SIG-M5 treated with dmso at 0.1 percent for 504 hours (cell line): Measurements from ENCODE around the gene SMIM35.
"Not testable (repeated sequence)": the region's sequence is repeated elsewhere in the genome, so short reads cannot be mapped to it uniquely, and the experiment has no call there.

ENCODE experiments used
- DNase-seq: peaks from one replicate; lab custom pipeline; 2025; ENCODE audit not compliant: unreplicated experiment; lab: John Stamatoyannopoulos, UW

Gene SMIM35

DNA sequence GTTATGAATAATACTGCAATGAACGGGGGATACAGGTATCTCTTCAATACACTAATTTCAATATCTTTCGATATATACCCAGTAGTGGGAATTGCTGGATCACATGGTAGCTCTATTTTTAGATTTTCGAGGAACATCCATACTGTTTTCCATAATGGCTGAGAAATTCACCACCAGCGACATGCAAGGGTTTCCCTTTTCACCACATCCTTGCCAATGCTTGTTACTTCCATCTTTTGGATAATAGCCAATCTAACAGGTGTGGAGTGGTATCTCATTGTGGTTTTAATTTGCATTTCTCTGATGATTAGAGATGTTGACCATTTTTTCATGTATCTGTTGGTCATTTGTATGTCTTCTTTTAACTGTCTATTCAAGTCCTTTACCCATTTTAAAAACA lies 94.6 kb downstream of the SMIM35 start:
- DNase-seq: no peak

GRCh38 chr11:117989351-117990102 lies 97.2 kb downstream of the SMIM35 start:
- DNase-seq: peak; percentile 13

GRCh38 chr11:117986981-117987574 lies 99.7 kb downstream of the SMIM35 start:
- peak; percentile 63 for DNase-seq

DNA sequence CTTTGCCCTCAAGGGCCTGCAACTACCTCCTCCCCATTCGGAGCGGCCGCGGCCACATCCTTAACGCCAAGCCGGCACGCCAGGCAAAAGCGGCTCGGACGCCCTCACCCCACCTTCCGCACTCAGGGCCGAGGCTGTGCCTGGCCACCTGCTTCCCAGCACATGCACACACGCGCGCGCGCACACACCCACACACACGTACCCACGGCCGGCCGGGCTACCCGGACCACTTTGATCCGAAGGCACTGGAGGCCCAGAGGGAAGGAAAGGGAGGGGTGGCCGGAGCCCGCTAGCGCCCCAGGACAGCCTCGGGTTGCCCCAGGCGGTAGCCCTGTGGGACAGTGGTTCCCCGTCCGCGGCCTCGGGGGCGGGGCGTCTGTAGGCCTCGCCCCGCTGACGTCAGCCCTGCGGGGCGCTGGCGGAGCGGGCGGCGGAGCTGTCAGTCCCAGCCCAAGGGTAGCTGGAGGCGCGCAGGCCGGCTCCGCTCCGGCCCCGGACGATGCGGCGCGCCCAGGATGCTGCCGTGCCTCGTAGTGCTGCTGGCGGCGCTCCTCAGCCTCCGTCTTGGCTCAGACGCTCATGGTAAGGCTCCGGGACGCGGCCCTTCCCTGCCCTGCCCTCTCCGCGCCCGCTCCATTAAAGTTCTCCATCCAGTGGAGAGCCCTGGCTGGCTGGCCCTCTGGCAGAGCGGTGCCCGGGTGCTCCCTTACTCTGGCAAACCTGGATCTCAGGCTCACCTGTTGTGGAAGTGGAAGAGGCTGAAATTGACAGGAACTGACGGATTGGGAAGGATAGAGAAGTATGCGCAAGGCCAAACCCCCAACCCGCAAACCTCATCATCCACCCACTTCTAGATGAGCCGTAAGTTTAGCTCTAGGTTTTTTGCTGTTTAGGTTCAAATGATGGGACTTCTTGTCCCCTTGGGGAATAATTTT lies 100.5 kb downstream of the SMIM35 start, which contains the start of gene IL10RA:
IL10RA (plus strand) TSS at position 442 of the 935 bp plus-strand sequence; CDS start at position 516, 74 bp downstream.
- peak; percentile 57 for DNase-seq

DNA sequence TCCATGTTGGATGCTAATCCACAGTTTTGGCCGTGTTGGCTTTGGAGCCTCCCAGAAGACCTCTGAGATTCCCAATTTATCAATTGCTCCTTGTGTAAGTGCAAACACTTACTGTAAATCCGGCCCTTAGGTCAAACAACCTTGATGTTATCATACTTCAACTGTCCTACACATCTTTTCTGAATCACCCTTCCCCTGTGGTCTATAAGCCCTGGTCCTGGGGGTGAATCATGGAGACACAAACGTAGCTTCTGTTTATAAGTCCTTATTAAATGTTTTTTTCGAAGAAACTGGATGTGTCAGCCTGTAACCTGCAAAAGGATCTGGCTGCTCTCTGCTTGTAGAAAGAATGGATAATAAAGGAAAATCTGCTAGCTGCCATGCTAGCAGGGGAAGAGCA lies 102.3 kb downstream of the SMIM35 start:
- DNase-seq: no peak

- no peak for DNase-seq
Observed at GRCh38 chr11:117983163-117983475, 103.6 kb downstream of the SMIM35 start.

- peak; percentile 32 for DNase-seq
Observed at GRCh38 chr11:117980720-117981119, 106.0 kb downstream of the SMIM35 start.

GRCh38 chr11:117980280-117980679 lies 106.5 kb downstream of the SMIM35 start:
- no peak for DNase-seq

- no peak for DNase-seq
Observed at GRCh38 chr11:117979481-117980211, 107.1 kb downstream of the SMIM35 start.

DNA sequence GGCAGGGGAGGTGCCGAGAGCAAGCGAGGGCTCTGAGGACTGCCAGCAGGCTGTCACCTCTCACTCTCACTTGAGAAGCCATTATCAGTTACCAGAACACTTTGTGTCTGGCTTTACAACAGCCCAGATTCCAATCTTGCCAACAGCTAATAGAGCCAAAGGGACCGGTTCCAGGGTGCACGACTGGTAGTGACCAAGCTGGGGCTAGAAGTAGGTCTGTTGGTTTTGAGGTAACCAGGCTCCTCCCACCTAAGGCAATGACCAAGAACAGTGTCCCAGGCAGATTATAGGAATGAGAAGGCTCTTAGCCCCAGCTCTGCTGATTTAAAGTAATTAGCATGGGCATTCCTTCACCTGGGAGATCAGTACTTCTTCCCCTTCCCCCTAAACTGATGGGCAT lies 107.8 kb downstream of the SMIM35 start:
- no peak for DNase-seq

DNA sequence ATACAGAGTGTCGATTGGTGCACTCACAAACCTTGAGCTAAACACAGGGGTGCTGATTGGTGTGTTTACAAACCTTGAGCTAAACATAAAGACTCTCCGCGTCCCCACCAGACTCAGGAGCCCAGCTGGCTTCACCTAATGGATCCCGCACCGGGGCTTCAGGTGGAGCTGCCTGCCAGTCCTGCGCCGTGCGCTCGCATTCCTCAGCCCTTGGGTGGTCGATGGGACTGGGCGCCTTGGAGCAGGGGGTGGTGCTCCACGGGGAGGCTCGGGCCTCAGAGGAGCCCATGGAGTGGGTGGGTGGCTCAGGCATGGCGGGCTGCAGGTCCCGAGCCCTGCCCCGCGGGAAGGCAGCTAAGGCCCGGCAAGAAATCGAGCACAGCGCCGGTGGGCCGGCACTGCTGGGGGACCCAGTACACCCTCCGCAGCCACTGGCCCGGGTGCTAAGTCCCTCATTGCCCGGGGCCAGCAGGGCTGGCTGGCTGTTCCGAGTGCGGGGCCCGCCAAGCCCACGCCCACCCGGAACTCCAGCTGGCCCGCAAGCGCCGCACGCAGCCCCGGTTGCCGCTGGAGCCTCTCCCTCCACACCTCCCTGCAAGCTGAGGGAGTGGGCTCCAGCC lies 108.4 kb downstream of the SMIM35 start:
- DNase-seq: not testable (repeated sequence)

GRCh38 chr11:117977612-117978264 lies 109.0 kb downstream of the SMIM35 start:
- DNase-seq: not testable (repeated sequence)

- no peak for DNase-seq
Observed at GRCh38 chr11:117977029-117977428, 109.7 kb downstream of the SMIM35 start.

DNA sequence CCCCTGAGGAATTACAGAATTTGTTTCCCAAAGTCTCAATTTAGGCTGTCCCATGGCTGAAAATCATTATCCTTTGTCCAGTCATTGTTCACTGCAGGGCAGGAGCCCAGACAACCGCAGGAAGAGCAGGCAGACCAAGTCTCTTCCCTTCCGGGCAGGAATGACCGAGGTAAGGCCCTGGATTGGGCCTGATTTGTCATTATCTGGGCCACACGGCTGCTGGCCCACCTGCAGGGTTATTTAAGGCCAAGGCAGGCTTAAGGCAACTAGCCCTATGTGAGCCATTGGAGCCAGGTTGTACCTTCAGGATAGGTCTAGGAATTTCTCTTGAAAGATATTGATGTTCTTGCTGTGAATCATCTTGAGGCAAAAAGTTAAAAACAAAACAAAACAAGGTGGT lies 110.3 kb downstream of the SMIM35 start:
- DNase-seq: no peak

DNA sequence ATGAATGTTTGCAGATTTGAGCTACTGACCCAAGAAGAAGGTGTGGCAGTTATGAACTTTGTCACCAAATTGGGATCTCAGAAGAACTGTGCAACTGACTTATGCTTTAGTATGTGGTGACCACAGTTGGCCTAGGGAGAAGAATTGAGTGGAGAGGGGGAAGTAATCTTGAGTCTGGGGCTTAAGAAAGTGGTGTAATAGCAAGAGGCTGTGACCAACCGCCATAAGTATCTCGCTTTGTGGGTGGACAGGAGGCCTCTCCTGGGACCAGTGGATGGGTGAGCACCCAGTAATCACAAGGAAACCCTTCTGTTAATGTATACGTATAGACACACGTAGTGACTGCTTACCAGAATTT lies 113.3 kb downstream of the SMIM35 start:
- peak; percentile 32 for DNase-seq

DNA sequence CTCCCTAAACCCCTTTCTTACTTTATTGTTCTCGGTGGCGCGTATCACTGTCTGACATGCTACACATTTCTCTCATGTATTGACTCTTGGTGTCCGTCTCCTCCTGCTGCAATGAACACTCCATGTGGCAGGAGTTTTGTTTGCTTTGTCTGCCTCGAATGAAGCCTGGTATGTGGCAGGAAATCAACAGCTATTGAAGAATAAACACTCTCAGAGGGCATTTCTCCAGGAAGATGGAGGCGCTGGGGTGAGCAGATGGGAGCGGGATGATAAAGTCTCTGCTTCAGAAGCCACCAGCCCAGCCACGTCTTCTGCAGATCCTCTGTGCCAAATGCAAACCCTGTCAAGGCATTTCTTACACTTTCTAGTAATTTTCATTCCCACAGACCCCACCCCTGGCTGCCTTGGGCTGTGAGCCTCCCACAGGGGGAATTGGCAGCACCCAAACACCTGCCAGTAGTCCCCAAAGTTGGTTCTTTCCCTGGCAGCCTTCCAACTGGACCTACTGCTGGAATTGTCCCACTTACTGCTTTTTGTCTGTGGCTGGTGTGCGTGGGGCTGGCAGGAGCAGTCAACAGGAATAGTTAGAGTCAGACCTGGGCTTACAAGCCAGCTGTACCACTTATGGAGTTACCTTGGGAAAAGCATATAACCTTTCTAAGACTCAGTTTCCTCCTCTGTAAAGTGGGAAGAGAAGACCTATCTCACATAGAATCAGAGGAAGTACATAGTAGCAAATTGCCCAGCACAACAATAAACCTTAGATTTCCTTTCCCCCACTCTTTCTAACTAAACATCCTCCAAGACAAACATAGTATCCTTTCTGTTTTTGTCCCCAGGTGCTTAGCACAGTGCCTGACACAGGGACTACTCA lies 113.9 kb downstream of the SMIM35 start:
- no peak for DNase-seq

- no peak for DNase-seq
Observed at GRCh38 chr11:117972044-117972443, 114.7 kb downstream of the SMIM35 start.

GRCh38 chr11:117970400-117971024 lies 116.3 kb downstream of the SMIM35 start:
- peak; percentile 79 for DNase-seq
